OCI-LY7 (cell line): ENCODE measurements around the gene LCNL1. TPM values are rescaled to one million over a fixed set of nuclear protein-coding genes. Genes with fewer than 3 reads are reported as not detected.
A peak's percentile ranks its signal among the peaks of the same experiment; 100 is the strongest.

Source experiments
- BruUV-seq: library from RNA; stranded (reverse); fragments of 400-500 nt; replicated peaks from 2 replicates; lab custom pipeline; 2021; lab: Mats Ljungman, UMichigan
- CTCF ChIA-PET: fragments of 300-600 bp; sonication (Branson Sonifier 250); formaldehyde crosslinking; loops from one replicate; lab custom pipeline; 2022; ENCODE audit warnings: antibody characterized with exemption; ENCODE audit not compliant: unreplicated experiment; lab: Charles Lee
- POLR2A ChIA-PET: fragments of 300-600 bp; sonication (Branson Sonifier 250); formaldehyde crosslinking; loops from one replicate; lab custom pipeline; 2022; ENCODE audit warnings: antibody characterized with exemption; lab: Charles Lee
- DNase-seq: peaks from one replicate; pipeline ENCODE4 v3.0.0-alpha.2; 2015; ENCODE audit warnings: low spot score
- H2AFZ ChIP-seq: fragments of 200-600 bp; sonication (generic), shearing (Covaris generic); 2 replicates; pipeline ENCODE4 v1.6.1; 2014; ENCODE audit warnings: mild to moderate bottlenecking, antibody characterized with exemption, low read length, moderate library complexity
- H3K27ac ChIP-seq: fragments of 200-600 bp; sonication (generic); 2 replicates; pipeline ENCODE4 v1.5.1; 2014; ENCODE audit warnings: mixed run types, low read depth, mild to moderate bottlenecking, moderate library complexity, low read length, inconsistent platforms; ENCODE audit not compliant: poor library complexity, severe bottlenecking
- H3K36me3 ChIP-seq: fragments of 200-600 bp; sonication (generic); 2 replicates; pipeline ENCODE4 v1.6.1; 2014; ENCODE audit warnings: mild to moderate bottlenecking, antibody characterized with exemption, low read length, moderate library complexity, mixed read lengths; ENCODE audit not compliant: insufficient read depth
- H3K4me1 ChIP-seq: fragments of 200-600 bp; sonication (generic); 2 replicates; pipeline ENCODE4 v1.5.1; 2014; ENCODE audit warnings: mild to moderate bottlenecking, low read length; ENCODE audit not compliant: insufficient read depth, poor library complexity, severe bottlenecking
- H3K4me2 ChIP-seq: fragments of 200-600 bp; sonication (generic); 2 replicates; pipeline ENCODE4 v1.6.1; 2014; ENCODE audit warnings: mild to moderate bottlenecking, low read length
- H3K4me3 ChIP-seq: fragments of 200-600 bp; sonication (generic); 2 replicates; pipeline ENCODE4 v1.5.1; 2014; ENCODE audit warnings: mild to moderate bottlenecking, low read depth, low read length; ENCODE audit not compliant: poor library complexity, severe bottlenecking
- H3K79me2 ChIP-seq: fragments of 200-600 bp; sonication (generic); 2 replicates; pipeline ENCODE4 v1.6.1; 2016; ENCODE audit warnings: low read depth, mild to moderate bottlenecking, low read length, moderate library complexity, mixed read lengths; ENCODE audit not compliant: insufficient read depth
- H3K9me2 ChIP-seq: fragments of 200-600 bp; sonication (generic); 2 replicates; pipeline ENCODE4 v1.6.1; 2016; ENCODE audit warnings: mild to moderate bottlenecking, low read length, mixed read lengths; ENCODE audit not compliant: insufficient read depth
- H3K9me3 ChIP-seq: fragments of 200-600 bp; sonication (generic); 2 replicates; pipeline ENCODE4 v1.6.1; 2014; ENCODE audit warnings: mild to moderate bottlenecking, mixed run types, low read length, mixed read lengths
- H4K20me1 ChIP-seq: fragments of 200-600 bp; sonication (generic); 2 replicates; pipeline ENCODE4 v1.6.1; 2014; ENCODE audit warnings: mild to moderate bottlenecking, antibody characterized with exemption, low read length, moderate library complexity, mixed read lengths; ENCODE audit not compliant: insufficient read depth
- EZH2phosphoT487 ChIP-seq: fragments of 200-600 bp; sonication (generic); IDR thresholded peaks from 2 replicates; pipeline ENCODE4 v1.6.1; 2018; ENCODE audit warnings: low read depth, borderline replicate concordance, mild to moderate bottlenecking, mixed run types, antibody characterized with exemption, low read length, moderate library complexity, mixed read lengths
- intact Hi-C: fragments of 100-400 bp; cut with micrococcal nuclease; formaldehyde crosslinking; loops from one replicate; pipeline ENCODE4 v1.10.0; 2022; ENCODE audit not compliant: unreplicated experiment
- total RNA-seq, 2 experiments: library from RNA; depleted of rRNA in 1 of 2; stranded (reverse); fragments of >200 nt in 1 of 2; shearing (Covaris generic) in 1 of 2; gene quantifications; 2 replicates each; pipeline ENCODE4 v1.2.3, GENCODE V29; 2014 to 2022
- TF ChIP-seq, protein P1 (sequence below): fragments of 200-600 bp; sonication (generic); conservative IDR thresholded peaks from 2 replicates; pipeline ENCODE4 v1.5.1; 2014; ENCODE audit warnings: mild to moderate bottlenecking, antibody characterized with exemption, low read length, moderate library complexity, mixed read lengths

The LCNL1 gene
- total RNA-seq, 2 experiments from 2014 or later = not detected

DNA sequence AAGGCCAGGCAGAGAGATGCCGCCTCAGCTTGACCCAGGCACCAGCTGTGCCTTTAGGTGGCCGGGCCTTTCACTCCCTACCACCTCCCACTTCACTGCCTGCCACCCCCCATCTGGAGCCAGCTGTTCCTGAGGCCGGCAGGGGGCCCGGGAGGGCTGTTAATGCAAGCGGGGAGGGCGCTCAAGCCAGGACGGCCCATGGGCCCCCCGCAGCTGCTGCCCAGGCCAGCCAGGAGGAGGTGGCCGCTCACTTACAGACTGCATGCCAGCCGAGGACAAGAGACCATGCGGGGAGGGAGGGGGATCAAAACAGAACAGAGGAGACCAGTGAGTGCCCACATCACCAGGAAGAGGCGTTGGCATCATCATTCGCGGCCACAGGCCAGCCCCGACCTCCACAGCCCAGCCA is 40.8 kb downstream of the LCNL1 start:
- H3K36me3 ChIP-seq = no peaks in the 10 kb centered on the region
- H3K4me2 ChIP-seq = no peak overlapping the region
- H3K4me1 ChIP-seq = peaks cover 28% of the 10 kb centered on the region
- no peak overlapping the region for H2AFZ ChIP-seq
- BruUV-seq = no TSS peak
- H3K4me3 ChIP-seq = no peak overlapping the region
- H3K9me3 ChIP-seq = no peaks in the 10 kb centered on the region
- POLR2A ChIA-PET = no interaction called here
- DNase-seq = no peak
- intact Hi-C loops = no loop called here
- CTCF ChIA-PET = no interaction called here
- no peaks in the 10 kb centered on the region for H4K20me1 ChIP-seq
- TF ChIP-seq, protein P1, sequence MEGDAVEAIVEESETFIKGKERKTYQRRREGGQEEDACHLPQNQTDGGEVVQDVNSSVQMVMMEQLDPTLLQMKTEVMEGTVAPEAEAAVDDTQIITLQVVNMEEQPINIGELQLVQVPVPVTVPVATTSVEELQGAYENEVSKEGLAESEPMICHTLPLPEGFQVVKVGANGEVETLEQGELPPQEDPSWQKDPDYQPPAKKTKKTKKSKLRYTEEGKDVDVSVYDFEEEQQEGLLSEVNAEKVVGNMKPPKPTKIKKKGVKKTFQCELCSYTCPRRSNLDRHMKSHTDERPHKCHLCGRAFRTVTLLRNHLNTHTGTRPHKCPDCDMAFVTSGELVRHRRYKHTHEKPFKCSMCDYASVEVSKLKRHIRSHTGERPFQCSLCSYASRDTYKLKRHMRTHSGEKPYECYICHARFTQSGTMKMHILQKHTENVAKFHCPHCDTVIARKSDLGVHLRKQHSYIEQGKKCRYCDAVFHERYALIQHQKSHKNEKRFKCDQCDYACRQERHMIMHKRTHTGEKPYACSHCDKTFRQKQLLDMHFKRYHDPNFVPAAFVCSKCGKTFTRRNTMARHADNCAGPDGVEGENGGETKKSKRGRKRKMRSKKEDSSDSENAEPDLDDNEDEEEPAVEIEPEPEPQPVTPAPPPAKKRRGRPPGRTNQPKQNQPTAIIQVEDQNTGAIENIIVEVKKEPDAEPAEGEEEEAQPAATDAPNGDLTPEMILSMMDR = no peak
- no peak for TF ChIP-seq EZH2phosphoT487
- no peaks in the 10 kb centered on the region for H3K79me2 ChIP-seq
- no peak overlapping the region for H3K27ac ChIP-seq
- no peaks in the 10 kb centered on the region for H3K9me2 ChIP-seq

DNA sequence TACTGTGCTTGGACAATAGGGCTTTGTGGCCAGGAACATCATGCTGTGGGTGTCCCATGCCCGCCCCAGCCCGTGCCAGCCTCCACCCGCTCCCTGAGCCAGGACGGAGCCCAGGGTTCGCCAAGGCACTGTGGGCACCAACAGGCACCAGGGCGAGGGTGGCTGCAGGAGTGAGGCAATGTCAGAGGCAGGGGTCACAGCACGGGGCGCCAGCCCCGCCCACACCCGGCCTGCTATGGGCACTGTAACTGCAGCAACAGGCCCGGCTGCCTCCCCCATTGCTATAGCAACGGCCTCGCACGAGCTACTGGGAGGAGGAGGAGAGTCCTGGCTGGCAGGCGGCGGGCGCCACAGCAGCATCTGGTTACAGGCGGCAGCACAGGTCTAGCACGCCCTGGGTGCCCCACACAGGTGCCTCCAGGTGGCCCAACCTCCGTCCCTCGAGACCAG is 42.7 kb downstream of the LCNL1 start:
- H4K20me1 ChIP-seq = no peaks in the 10 kb centered on the region
- no peak overlapping the region for H3K4me3 ChIP-seq
- POLR2A ChIA-PET = no interaction called here
- no peak overlapping the region for H3K4me2 ChIP-seq
- TF ChIP-seq EZH2phosphoT487 = no peak
- TF ChIP-seq, protein P1 = no peak
- no peaks in the 10 kb centered on the region for H3K36me3 ChIP-seq
- no peaks in the 10 kb centered on the region for H3K9me2 ChIP-seq
- no peaks in the 10 kb centered on the region for H3K9me3 ChIP-seq
- BruUV-seq = no TSS peak
- H3K4me1 ChIP-seq = peaks cover 33% of the 10 kb centered on the region
- H3K27ac ChIP-seq = no peak overlapping the region
- CTCF ChIA-PET = interaction anchor here (0.5 to 0.8 kb wide), 2 partner anchors 10 to 17 kb away, joined by 3 read pairs; no protein-coding TSS in a partner anchor
- peak; percentile 57 for DNase-seq
- H2AFZ ChIP-seq = no peak overlapping the region
- intact Hi-C loops = no loop called here
- no peaks in the 10 kb centered on the region for H3K79me2 ChIP-seq

DNA sequence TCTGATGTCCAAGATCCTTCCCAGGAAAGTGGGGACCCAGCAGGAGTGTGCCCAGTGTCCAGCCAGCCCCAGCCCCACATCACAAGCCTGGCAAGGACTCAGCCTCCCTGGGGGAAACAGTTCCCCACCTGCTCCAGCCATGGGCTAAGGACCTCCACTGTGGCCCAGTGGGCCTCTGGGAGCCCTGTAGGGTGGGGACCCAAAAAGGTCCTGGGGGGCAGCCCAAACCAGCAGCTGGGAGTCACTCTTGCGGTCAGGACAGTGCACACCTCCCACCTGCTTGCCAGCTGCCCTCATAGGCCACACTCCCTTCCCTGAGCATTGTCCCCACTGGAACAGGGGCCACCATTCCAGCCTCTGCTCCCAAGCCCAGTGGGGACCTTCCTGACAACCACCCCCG is 43.6 kb downstream of the LCNL1 start:
- ChIA-PET POLR2A (no interaction called here), CTCF (interaction anchor here (0.7 kb wide), 1 partner anchor 41 kb away, joined by 4 read pairs; no protein-coding TSS in a partner anchor)
- Histone ChIP-seq H3K27ac (no peak overlapping the region), H3K9me3 (no peaks in the 10 kb centered on the region), H4K20me1 (no peaks in the 10 kb centered on the region), H3K4me3 (no peak overlapping the region), H3K4me2 (no peak overlapping the region), H3K36me3 (no peaks in the 10 kb centered on the region), H3K79me2 (no peaks in the 10 kb centered on the region), H3K4me1 (peaks cover 36% of the 10 kb centered on the region), H2AFZ (no peak overlapping the region), H3K9me2 (no peaks in the 10 kb centered on the region)
- TF ChIP-seq, protein P1 = no peak
- no peak for TF ChIP-seq EZH2phosphoT487
- no TSS peak for BruUV-seq
- intact Hi-C loops = no loop called here
- DNase-seq = no peak
